Measurements from ENCODE around the gene TEF. TPM values are rescaled to one million over a fixed set of nuclear protein-coding genes. Genes with fewer than 3 reads are reported as not detected.
"Not testable (repeated sequence)": the region's sequence is repeated elsewhere in the genome, so short reads cannot be mapped to it uniquely, and the experiment has no call there.

The TEF gene
- total RNA-seq, 1 donor from 2014 or later: 20.1 TPM

DNA sequence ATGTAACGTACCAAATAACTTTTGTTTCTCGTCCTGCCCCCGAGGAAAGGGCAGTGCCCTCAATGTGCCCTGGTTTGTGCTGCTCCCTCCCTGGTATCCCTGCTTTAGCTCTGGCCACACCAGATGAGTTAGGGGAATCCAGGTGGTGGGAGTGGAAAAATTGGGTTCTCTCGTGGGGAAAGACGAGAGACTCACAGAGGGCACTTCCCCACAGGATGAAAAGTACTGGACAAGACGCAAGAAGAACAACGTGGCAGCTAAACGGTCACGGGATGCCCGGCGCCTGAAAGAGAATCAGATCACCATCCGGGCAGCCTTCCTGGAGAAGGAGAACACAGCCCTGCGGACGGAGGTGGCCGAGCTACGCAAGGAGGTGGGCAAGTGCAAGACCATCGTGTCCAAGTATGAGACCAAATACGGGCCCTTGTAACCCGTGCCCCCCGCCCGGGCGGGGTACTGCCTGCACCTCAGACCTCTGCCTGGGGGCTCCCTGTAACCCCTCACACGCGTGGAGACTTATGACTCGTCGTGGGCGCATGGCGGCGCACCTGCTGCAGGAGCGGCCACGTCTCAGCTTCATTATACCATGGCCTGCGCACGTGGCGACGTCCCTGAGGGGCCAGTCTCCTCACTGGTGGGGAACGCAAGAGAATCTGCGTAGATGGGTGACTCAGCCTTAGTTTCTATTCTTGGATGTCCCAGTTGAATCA lies 13.9 kb downstream of the TEF start:
- no peak for DNase-seq
- no peaks in the 10 kb centered on the region for H3K27me3 ChIP-seq (ENCODE audit: low read depth)
- TF ChIP-seq, protein P1, sequence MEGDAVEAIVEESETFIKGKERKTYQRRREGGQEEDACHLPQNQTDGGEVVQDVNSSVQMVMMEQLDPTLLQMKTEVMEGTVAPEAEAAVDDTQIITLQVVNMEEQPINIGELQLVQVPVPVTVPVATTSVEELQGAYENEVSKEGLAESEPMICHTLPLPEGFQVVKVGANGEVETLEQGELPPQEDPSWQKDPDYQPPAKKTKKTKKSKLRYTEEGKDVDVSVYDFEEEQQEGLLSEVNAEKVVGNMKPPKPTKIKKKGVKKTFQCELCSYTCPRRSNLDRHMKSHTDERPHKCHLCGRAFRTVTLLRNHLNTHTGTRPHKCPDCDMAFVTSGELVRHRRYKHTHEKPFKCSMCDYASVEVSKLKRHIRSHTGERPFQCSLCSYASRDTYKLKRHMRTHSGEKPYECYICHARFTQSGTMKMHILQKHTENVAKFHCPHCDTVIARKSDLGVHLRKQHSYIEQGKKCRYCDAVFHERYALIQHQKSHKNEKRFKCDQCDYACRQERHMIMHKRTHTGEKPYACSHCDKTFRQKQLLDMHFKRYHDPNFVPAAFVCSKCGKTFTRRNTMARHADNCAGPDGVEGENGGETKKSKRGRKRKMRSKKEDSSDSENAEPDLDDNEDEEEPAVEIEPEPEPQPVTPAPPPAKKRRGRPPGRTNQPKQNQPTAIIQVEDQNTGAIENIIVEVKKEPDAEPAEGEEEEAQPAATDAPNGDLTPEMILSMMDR (IDR thresholded peaks at IDR 0.05; ENCODE audit: borderline replicate concordance): no peak
- peaks cover 26% of the 10 kb centered on the region for H3K4me1 ChIP-seq
- H3K4me3 ChIP-seq: no peak overlapping the region
- intact Hi-C loops (cut with micrococcal nuclease): no loop called here
- H3K9me3 ChIP-seq (replicated peaks): no peaks in the 10 kb centered on the region
- peak overlapping the region; percentile 58 for H3K27ac ChIP-seq (replicated peaks)
- H3K36me3 ChIP-seq: peaks cover 76% of the 10 kb centered on the region

DNA sequence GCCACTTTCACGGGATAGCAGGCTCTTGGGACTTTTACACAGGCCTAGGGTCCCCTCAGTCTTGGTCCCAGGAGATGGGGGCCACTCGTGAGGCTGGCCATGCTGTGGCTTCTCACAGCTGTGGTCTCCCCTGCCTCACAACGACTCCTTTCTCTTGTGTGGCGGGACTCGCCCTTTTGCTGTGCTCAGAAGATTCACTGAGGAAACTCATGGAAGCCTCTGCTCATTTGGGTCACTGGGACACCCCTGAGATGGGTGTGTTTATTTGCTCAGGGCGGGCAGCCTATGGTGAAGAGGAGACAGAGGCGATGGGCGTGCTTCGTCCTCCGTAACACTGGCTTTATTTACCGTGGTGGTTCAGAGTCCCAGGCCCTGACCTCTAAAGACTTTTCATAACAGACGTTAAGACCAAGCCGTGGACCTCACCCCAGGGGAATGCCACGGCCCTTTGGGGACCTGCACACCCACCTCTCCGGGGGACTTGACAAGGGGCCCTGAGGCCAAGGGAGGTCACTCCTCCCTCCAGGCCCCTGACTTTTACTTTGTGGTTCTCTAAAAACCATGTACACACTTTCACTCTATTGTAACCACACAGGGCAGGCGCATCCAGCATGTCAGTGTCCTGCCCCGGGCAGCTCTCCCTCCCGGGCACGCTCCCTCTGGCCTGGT lies 15.5 kb downstream of the TEF start:
- Histone ChIP-seq H3K9me3 (replicated peaks) (no peaks in the 10 kb centered on the region), H3K36me3 (peaks cover 60% of the 10 kb centered on the region), H3K27me3 (ENCODE audit: low read depth) (no peaks in the 10 kb centered on the region), H3K4me3 (no peak overlapping the region), H3K27ac (replicated peaks) (peak overlapping the region; percentile 4), H3K4me1 (peaks cover 36% of the 10 kb centered on the region)
- no peak for DNase-seq
- TF ChIP-seq, protein P1 (IDR thresholded peaks at IDR 0.05; ENCODE audit: borderline replicate concordance): no peak
- intact Hi-C loops (cut with micrococcal nuclease): no loop called here

DNA sequence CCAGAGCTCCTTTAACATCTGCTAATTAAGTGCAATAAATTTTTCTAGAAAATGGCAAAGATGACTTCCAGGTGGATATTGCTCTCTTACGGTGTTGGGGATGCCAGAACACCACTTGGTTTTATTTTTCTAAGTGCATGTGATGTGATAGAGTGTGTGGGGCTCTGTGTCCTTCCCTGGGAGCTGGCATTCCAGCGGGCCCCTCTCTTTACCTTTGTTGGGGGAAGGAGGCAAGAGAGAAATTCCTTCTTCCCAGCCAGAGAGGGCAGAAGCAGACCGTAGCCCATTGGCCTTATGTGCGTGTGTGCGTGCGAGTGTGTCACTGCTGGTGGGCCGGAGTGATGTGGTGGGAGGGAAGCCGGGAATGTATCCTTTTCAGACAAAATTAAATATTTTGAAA lies 17.2 kb downstream of the TEF start:
- no peaks in the 10 kb centered on the region for H3K9me3 ChIP-seq (replicated peaks)
- no peak overlapping the region for H3K27ac ChIP-seq (replicated peaks)
- no peak overlapping the region for H3K4me3 ChIP-seq
- H3K4me1 ChIP-seq: peaks cover 47% of the 10 kb centered on the region
- TF ChIP-seq, protein P1 (IDR thresholded peaks at IDR 0.05; ENCODE audit: borderline replicate concordance): no peak
- peaks cover 54% of the 10 kb centered on the region for H3K36me3 ChIP-seq
- DNase-seq: no peak
- intact Hi-C loops (cut with micrococcal nuclease): no loop called here
- no peaks in the 10 kb centered on the region for H3K27me3 ChIP-seq (ENCODE audit: low read depth)

DNA sequence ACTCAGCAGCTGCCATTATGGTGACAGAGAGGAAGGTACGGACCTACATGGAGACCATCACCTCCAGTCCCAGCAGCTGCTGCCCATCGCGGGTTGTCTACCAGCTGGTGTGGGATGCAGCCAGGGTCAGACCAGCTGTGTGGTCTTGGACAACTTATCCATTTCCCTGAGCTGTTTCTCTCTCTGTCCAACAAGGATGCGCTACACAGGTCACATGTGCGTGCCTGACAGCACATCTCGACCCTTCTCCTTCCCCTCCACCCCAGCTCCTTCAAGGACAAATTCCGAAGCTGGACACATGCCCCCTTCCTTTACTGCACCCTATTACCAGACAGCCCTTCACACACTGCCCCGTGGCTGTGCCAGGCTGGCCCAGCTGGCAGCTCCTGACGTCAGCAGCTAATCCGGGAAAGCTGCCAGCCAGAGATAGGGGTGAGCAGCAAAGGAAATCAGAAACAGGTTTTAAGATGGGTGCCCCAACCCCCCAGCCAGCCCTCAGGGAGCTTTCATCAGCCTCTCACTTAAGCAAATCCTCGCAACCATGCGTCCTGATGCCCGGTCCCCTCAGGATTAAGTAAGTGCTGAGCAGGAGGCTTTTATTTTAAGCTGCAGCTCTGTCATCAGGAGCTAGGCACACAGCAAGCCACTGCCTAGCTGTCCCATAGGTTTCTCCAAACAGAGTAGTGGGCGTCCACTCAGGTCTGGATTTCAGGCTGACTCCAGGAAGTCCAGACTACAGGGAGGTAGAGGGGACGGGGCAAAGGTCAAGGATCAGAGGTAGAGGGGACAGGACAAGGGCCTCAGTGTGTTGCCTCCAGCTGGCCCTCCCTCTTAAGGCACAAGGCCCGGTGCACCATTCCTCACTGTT lies 20.3 kb downstream of the TEF start:
- Histone ChIP-seq H3K27ac (replicated peaks) (peak overlapping the region; percentile 87), H3K4me1 (peaks cover 34% of the 10 kb centered on the region), H3K27me3 (ENCODE audit: low read depth) (no peaks in the 10 kb centered on the region), H3K4me3 (no peak overlapping the region), H3K9me3 (replicated peaks) (no peaks in the 10 kb centered on the region), H3K36me3 (peaks cover 24% of the 10 kb centered on the region)
- intact Hi-C loops (cut with micrococcal nuclease): loop anchor here (5.0 kb wide), 1 partner anchor 115 kb away; no protein-coding TSS in a partner anchor
- DNase-seq: peak; percentile 81
- TF ChIP-seq, protein P1 (IDR thresholded peaks at IDR 0.05; ENCODE audit: borderline replicate concordance): no peak

DNA sequence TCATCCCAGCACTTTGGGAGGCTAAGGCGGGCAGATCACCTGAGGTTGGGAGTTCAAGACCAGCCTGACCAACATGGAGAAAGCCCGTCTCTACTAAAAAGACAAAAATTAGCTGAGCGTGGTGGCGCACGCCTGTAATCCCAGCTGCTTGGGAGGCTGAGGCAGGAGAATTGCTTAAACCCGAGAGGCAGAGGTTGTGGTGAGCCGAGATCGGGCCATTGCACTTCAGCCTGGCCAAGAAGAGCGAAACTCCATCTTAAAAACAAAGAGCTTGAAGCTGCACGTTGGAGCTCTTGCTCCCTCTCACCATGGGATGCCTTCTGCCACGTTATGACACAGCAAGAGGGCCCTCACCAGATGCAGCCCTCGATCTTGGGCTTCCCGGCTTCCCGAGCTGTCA lies 21.1 kb downstream of the TEF start:
- not testable (repeated sequence) for DNase-seq; H3K27me3 ChIP-seq (ENCODE audit: low read depth); H3K9me3 ChIP-seq (replicated peaks); H3K4me3 ChIP-seq
- Histone ChIP-seq H3K36me3 (peaks cover 15% of the 10 kb centered on the region), H3K27ac (replicated peaks) (peak overlapping the region; percentile 87), H3K4me1 (peaks cover 34% of the 10 kb centered on the region)
- intact Hi-C loops (cut with micrococcal nuclease): loop anchor here (5.0 kb wide), 1 partner anchor 114 kb away; no protein-coding TSS in a partner anchor

Data from left ventricle myocardium inferior (tissue), 1 donor.